HG02623 (cell line): Measurements from ENCODE around the gene LRIG3.

Experiments
- ATAC-seq: cut with Tn5 transposase; IDR thresholded peaks from one replicate; pipeline ENCODE4 v1.9.1; 2021; ENCODE audit warnings: moderate library complexity; ENCODE audit not compliant: unreplicated experiment

The LRIG3 gene

GRCh38 chr12:58932806-58933681 lies 12.7 kb upstream of the LRIG3 start:
- no peak for ATAC-seq

GRCh38 chr12:58931518-58931917 lies 11.2 kb upstream of the LRIG3 start:
- no peak for ATAC-seq

- no peak for ATAC-seq
These were observed 10.5 kb upstream of the LRIG3 start for GRCh38 chr12:58930770-58931324.

GRCh38 chr12:58927120-58927519 lies 6.8 kb upstream of the LRIG3 start:
- no peak for ATAC-seq

GRCh38 chr12:58926586-58926985 lies 6.3 kb upstream of the LRIG3 start:
- ATAC-seq = no peak

- no peak for ATAC-seq
These were observed 5.4 kb upstream of the LRIG3 start for GRCh38 chr12:58925751-58926150.

- ATAC-seq = no peak
These were observed 4.9 kb upstream of the LRIG3 start for GRCh38 chr12:58925111-58925611.

- ATAC-seq = no peak
These were observed 4.3 kb upstream of the LRIG3 start for GRCh38 chr12:58924652-58925051.

GRCh38 chr12:58923781-58924180 lies 3.5 kb upstream of the LRIG3 start:
- no peak for ATAC-seq

- no peak for ATAC-seq
These were observed 2.5 kb upstream of the LRIG3 start for GRCh38 chr12:58922849-58923248.

- ATAC-seq = no peak
These were observed 907 bp upstream of the LRIG3 start for GRCh38 chr12:58920961-58921861.

- no peak for ATAC-seq
These were observed 838 bp downstream of the LRIG3 start for GRCh38 chr12:58919231-58920101.

- ATAC-seq = no peak
These were observed 1.8 kb downstream of the LRIG3 start for GRCh38 chr12:58918469-58918844.

- ATAC-seq = no peak
These were observed 2.4 kb downstream of the LRIG3 start for GRCh38 chr12:58917699-58918468.

- ATAC-seq = no peak
These were observed 3.3 kb downstream of the LRIG3 start for GRCh38 chr12:58916921-58917511.

- no peak for ATAC-seq
These were observed 4.1 kb downstream of the LRIG3 start for GRCh38 chr12:58916161-58916621.

GRCh38 chr12:58915634-58916033 lies 4.7 kb downstream of the LRIG3 start:
- ATAC-seq = no peak

GRCh38 chr12:58915037-58915436 lies 5.3 kb downstream of the LRIG3 start:
- ATAC-seq = no peak

- no peak for ATAC-seq
These were observed 5.8 kb downstream of the LRIG3 start for GRCh38 chr12:58914457-58914856.
